ENCODE data around the gene BCL2L12. TPM values are rescaled to one million over a fixed set of nuclear protein-coding genes. Genes with fewer than 3 reads are reported as not detected.
A peak's percentile ranks its signal among the peaks of the same experiment; 100 is the strongest.

Gene BCL2L12
- total RNA-seq, 4 donors from 2014 or later, result 4.2 to 9.9 (median 6.0) TPM

- intact Hi-C loops (cut with DNase I), result loop anchor here (5.0 kb wide), 2 partner anchors 34 to 84 kb away; partner anchors contain the start of genes PRR12, RRAS and SCAF1
- TF ChIP-seq POLR2AphosphoS5 (IDR thresholded peaks at IDR 0.05), result peak; percentile 56 to 64
- TF ChIP-seq EP300 (IDR thresholded peaks at IDR 0.05), result no peak
- no peak for TF ChIP-seq POLR2A (IDR thresholded peaks at IDR 0.05; ENCODE audit: low read depth)
- TF ChIP-seq CTCF (IDR thresholded peaks at IDR 0.05), result peak in 1 of 3 experiments; percentile 3
- Histone ChIP-seq H3K27me3 (no peaks in the 10 kb centered on the region), H3K4me1 (peaks cover 45 to 60% (median 55%) of the 10 kb centered on the region in 4 donors), H3K36me3 (peaks cover 0 to 8% (median 5%) of the 10 kb centered on the region in 4 donors), H3K27ac (replicated peaks in 1 of 4) (peak overlapping the region; percentile 83 to 96 (median 88)), H3K9me3 (no peaks in the 10 kb centered on the region), H3K4me3 (peak overlapping the region; percentile 39 to 97 (median 50))
- no peak for DNase-seq (ENCODE audit: extremely low spot score)
- WGBS, result 1% methylated on average over 22 of the region's 27 CpGs
Measured at GRCh38 chr19:49676136-49676783, 10.5 kb downstream of the BCL2L12 start.

DNA sequence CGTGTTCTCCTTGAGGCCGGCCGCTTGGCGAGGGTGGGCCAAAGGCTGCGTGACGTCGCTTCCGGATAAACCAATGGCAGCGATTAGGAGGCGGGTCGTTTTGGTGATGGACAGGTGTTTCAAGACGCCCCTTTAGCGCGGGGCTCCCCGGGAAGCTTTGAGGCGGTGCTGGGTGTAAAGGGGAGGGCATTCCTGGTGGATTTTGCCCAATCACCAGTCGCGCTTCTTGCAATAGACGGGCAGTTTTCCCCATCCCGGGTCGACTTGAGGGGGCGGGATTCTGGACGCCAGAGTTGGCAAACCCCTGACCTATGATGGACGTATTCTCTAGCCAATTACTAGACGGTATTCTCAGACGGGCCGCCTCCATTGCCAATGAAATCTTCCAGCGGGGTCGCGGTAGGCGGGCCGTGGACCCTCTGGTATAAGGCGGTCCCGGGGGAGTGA, 11.1 kb downstream of the BCL2L12 start:
- no peaks in the 10 kb centered on the region for H3K9me3 ChIP-seq
- no peaks in the 10 kb centered on the region for H3K27me3 ChIP-seq
- WGBS, result 3% methylated on average over 11 of the region's 34 CpGs
- H3K4me1 ChIP-seq, result peaks cover 45 to 64% (median 57%) of the 10 kb centered on the region in 4 donors
- H3K36me3 ChIP-seq, result peaks cover 2 to 13% (median 11%) of the 10 kb centered on the region in 4 donors
- H3K4me3 ChIP-seq, result peak overlapping the region; percentile 76 to 99 (median 86)
- TF ChIP-seq EP300 (IDR thresholded peaks at IDR 0.05), result no peak
- peak in 1 of 2 donors; percentile 2 for TF ChIP-seq POLR2AphosphoS5 (IDR thresholded peaks at IDR 0.05)
- TF ChIP-seq CTCF (IDR thresholded peaks at IDR 0.05), result peak in 1 of 3 experiments; percentile 13
- peak overlapping the region; percentile 88 to 97 (median 94) for H3K27ac ChIP-seq (replicated peaks in 1 of 4)
- intact Hi-C loops (cut with DNase I), result loop anchor here (5.0 kb wide), 2 partner anchors 35 to 85 kb away; partner anchors contain the start of genes PRR12, RRAS and SCAF1
- peak; percentile 100 for DNase-seq (ENCODE audit: extremely low spot score)

DNA sequence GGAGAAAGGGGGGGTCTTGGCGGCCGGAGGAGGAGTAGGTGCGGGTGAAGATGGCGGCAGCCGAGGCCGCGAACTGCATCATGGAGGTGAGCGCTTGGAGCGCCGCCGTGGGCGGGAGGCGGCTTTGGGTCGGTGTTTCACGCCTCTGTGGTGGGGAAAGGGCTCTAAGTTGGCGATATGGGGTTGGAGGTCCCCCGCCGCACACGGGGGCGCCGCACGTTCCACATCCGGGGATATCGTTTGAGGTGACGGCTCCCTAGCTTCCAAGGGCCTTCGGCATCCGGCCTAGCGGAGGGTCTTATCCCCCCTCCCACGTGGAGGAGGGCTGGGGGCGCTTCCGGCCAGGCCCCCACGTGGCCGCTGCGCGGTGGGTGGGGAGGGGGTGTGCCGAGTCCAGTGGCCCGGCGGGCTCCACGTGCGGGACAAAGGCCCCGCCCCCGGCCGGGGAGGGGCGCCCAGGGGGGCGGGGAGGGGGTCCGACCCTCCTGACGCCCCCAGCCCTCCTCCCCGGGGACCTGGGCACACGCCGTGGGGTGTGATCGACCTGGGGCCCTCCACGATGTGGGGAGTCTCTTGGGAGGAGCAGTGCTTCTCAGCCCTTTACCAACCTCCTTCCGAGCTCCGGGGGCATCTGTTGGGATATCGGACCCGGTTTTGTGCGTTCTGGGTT, 11.6 kb downstream of the BCL2L12 start, which contains the start of gene PRMT1:
Gene PRMT1 (plus strand): TSS at position 41 of the 670 bp plus-strand sequence. CDS start 10 bp downstream, at position 51.
- TF ChIP-seq POLR2AphosphoS5 (IDR thresholded peaks at IDR 0.05), result peak; percentile 49 to 91
- TF ChIP-seq EP300 (IDR thresholded peaks at IDR 0.05), result no peak
- peak; percentile 89 for TF ChIP-seq POLR2A (IDR thresholded peaks at IDR 0.05; ENCODE audit: low read depth)
- TF ChIP-seq CTCF (IDR thresholded peaks at IDR 0.05), result no peak
- WGBS, result 0% methylated on average over 34 of the region's 57 CpGs
- H3K9me3 ChIP-seq, result no peaks in the 10 kb centered on the region
- no peaks in the 10 kb centered on the region for H3K27me3 ChIP-seq
- H3K4me1 ChIP-seq, result peaks cover 39 to 60% (median 51%) of the 10 kb centered on the region in 4 donors
- H3K27ac ChIP-seq (replicated peaks in 1 of 4), result peak within 1 kb of the TSS; percentile 88 to 97 (median 94)
- intact Hi-C loops (cut with DNase I), result loop anchor here (5.0 kb wide), 2 partner anchors 35 to 85 kb away; partner anchors contain the start of genes PRR12, RRAS and SCAF1
- H3K36me3 ChIP-seq, result peaks cover 7 to 19% (median 16%) of the 10 kb centered on the region in 4 donors
- peak within 1 kb of the TSS; percentile 76 to 99 (median 86) for H3K4me3 ChIP-seq
- no peak for DNase-seq (ENCODE audit: extremely low spot score)

GRCh38 chr19:49677901-49678674, 12.4 kb downstream of the BCL2L12 start:
- Histone ChIP-seq H3K27me3 (no peaks in the 10 kb centered on the region), H3K27ac (replicated peaks in 1 of 4) (peak overlapping the region; percentile 88 to 97 (median 94)), H3K4me3 (peak overlapping the region; percentile 76 to 99 (median 86)), H3K36me3 (peaks cover 15 to 26% (median 22%) of the 10 kb centered on the region in 4 donors), H3K9me3 (no peaks in the 10 kb centered on the region), H3K4me1 (peaks cover 39 to 57% (median 50%) of the 10 kb centered on the region in 4 donors)
- intact Hi-C loops (cut with DNase I), result loop anchor here (5.0 kb wide), 2 partner anchors 36 to 86 kb away; partner anchors contain the start of genes PRR12, RRAS and SCAF1
- TF ChIP-seq EP300 (IDR thresholded peaks at IDR 0.05) (no peak), CTCF (IDR thresholded peaks at IDR 0.05) (peak; percentile 40 to 63 (median 61))
- 3% methylated on average over 12 of the region's 21 CpGs for WGBS
- peak; percentile 93 for DNase-seq (ENCODE audit: extremely low spot score)
